Kidney tubule cell (primary cell): ENCODE data around the gene NT5M.
"Not testable (repeated sequence)": the region's sequence is repeated elsewhere in the genome, so short reads cannot be mapped to it uniquely, and the experiment has no call there.

Source experiments
- DNase-seq: peaks from one replicate; pipeline ENCODE4 v3.0.0-alpha.2; 2018; ENCODE audit warnings: low spot score

Gene NT5M

GRCh38 chr17:17377071-17377967 is 74.1 kb downstream of the NT5M start:
- DNase-seq = no peak

- no peak for DNase-seq
These were observed 76.2 kb downstream of the NT5M start for GRCh38 chr17:17379197-17379991.

- DNase-seq = no peak
These were observed 77.2 kb downstream of the NT5M start for GRCh38 chr17:17380145-17380925.

GRCh38 chr17:17381446-17382064 is 78.4 kb downstream of the NT5M start:
- no peak for DNase-seq

- DNase-seq = no peak
These were observed 78.9 kb downstream of the NT5M start for GRCh38 chr17:17382065-17382459.

- no peak for DNase-seq
These were observed 79.8 kb downstream of the NT5M start for GRCh38 chr17:17382971-17383370.

- DNase-seq = not testable (repeated sequence)
These were observed 80.5 kb downstream of the NT5M start for GRCh38 chr17:17383431-17384290.

- DNase-seq = no peak
These were observed 81.1 kb downstream of the NT5M start for GRCh38 chr17:17384291-17384615.

GRCh38 chr17:17384961-17385360 is 81.8 kb downstream of the NT5M start:
- DNase-seq = no peak

GRCh38 chr17:17385491-17385890 is 82.3 kb downstream of the NT5M start:
- DNase-seq = no peak

GRCh38 chr17:17386094-17386800 is 83.1 kb downstream of the NT5M start:
- no peak for DNase-seq

- DNase-seq = peak; percentile 75
These were observed 83.9 kb downstream of the NT5M start for GRCh38 chr17:17387017-17387497.

- DNase-seq = peak; percentile 72
These were observed 84.6 kb downstream of the NT5M start for GRCh38 chr17:17387498-17388362.

GRCh38 chr17:17388657-17389496 is 85.7 kb downstream of the NT5M start:
- DNase-seq = no peak

- DNase-seq = no peak
These were observed 88.6 kb downstream of the NT5M start for GRCh38 chr17:17391668-17392370.

GRCh38 chr17:17393976-17394375 is 90.8 kb downstream of the NT5M start:
- DNase-seq = no peak

GRCh38 chr17:17394494-17394893 is 91.3 kb downstream of the NT5M start:
- no peak for DNase-seq
